Uterus (tissue), 2 donors: Measurements from ENCODE around the gene ATP6V1C2.

Experiments
- POLR2A ChIP-seq, 2 donors: fragments of 450-650 bp; IDR thresholded peaks; one replicate each; pipeline ENCODE4 v1.6.1; 2016; ENCODE audit warnings: antibody characterized with exemption in 2 of 2, mild to moderate bottlenecking in 1 of 2, moderate library complexity in 1 of 2
- TF ChIP-seq, protein P1 (sequence below), 4 experiments: fragments of 200-600 bp in 2 of 4; fragments of 450-650 bp in 2 of 4; sonication (generic) in 2 of 4; IDR thresholded peaks; one replicate each; pipeline ENCODE4 v1.5.1; 2016 to 2019; ENCODE audit warnings: antibody characterized with exemption in 4 of 4, mild to moderate bottlenecking in 2 of 4, moderate library complexity in 1 of 4

DNA sequence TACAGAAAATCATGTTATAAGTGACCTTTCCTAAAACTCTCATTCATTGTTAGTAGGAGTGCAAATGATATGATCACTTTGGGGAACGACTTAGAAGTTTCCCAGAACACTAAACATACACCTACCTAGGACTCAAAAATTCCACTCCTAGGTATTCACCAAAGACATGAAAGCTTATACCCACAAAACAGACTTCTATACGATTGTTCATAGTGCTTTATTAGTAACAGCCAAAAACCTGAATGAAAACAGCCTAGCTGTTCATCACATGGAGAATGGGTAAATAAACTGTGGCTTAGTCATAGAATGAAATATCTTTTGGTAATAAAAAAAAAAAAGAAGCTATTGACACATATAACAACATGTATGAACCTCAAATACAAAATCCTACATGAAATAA, 40.5 kb upstream of the ATP6V1C2 start:
- TF ChIP-seq, protein P1, sequence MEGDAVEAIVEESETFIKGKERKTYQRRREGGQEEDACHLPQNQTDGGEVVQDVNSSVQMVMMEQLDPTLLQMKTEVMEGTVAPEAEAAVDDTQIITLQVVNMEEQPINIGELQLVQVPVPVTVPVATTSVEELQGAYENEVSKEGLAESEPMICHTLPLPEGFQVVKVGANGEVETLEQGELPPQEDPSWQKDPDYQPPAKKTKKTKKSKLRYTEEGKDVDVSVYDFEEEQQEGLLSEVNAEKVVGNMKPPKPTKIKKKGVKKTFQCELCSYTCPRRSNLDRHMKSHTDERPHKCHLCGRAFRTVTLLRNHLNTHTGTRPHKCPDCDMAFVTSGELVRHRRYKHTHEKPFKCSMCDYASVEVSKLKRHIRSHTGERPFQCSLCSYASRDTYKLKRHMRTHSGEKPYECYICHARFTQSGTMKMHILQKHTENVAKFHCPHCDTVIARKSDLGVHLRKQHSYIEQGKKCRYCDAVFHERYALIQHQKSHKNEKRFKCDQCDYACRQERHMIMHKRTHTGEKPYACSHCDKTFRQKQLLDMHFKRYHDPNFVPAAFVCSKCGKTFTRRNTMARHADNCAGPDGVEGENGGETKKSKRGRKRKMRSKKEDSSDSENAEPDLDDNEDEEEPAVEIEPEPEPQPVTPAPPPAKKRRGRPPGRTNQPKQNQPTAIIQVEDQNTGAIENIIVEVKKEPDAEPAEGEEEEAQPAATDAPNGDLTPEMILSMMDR (IDR thresholded peaks at IDR 0.05): no peak
- TF ChIP-seq POLR2A (IDR thresholded peaks at IDR 0.05): no peak
